HEK293 (cell line): ENCODE results near the gene PIK3R2.
A peak's percentile ranks its signal among the peaks of the same experiment; 100 is the strongest.

ENCODE experiments used
- CTCF ChIA-PET: fragments of 350-600 bp; formaldehyde crosslinking; extraction: SDS; loops from one replicate; lab custom pipeline; 2021; ENCODE audit warnings: antibody characterized with exemption; lab: Yijun Ruan, JAX
- POLR2A ChIA-PET: fragments of 300-600 bp; formaldehyde crosslinking; extraction: SDS; loops from one replicate; lab custom pipeline; 2020; ENCODE audit warnings: antibody characterized with exemption, inconsistent platforms; lab: Yijun Ruan, JAX
- H3K27ac ChIP-seq: fragments of 200-500 bp; sonication (Bioruptor generic); 2 replicates; pipeline ENCODE4 v1.5.1; 2014; ENCODE audit warnings: low read depth, low read length, control low read depth, inconsistent platforms; ENCODE audit errors: extremely low read depth
- H3K36me3 ChIP-seq, 2 experiments: fragments of 200-500 bp in 1 of 2; sonication (Bioruptor generic) in 1 of 2; 1 replicate in 1 of 2; 2 replicates in 1 of 2; pipeline ENCODE4 v1.5.1; 2014 to 2017; ENCODE audit warnings: inconsistent platforms in 2 of 2, low read length in 2 of 2; ENCODE audit not compliant: control insufficient read depth in 2 of 2, insufficient read depth in 1 of 2
- H3K4me1 ChIP-seq: fragments of 200-500 bp; sonication (Bioruptor generic); 2 replicates; pipeline ENCODE4 v1.5.1; 2014; ENCODE audit warnings: mild to moderate bottlenecking, low read length, inconsistent platforms; ENCODE audit not compliant: control insufficient read depth, insufficient read depth
- H3K4me3 ChIP-seq: 2 replicates; pipeline ENCODE4 v1.5.1; 2011; ENCODE audit warnings: low read depth, mild to moderate bottlenecking, control low read depth, low read length, moderate library complexity
- H3K9me3 ChIP-seq: fragments of 200-500 bp; sonication (Bioruptor generic); 2 replicates; pipeline ENCODE4 v1.5.1; 2014; ENCODE audit warnings: low read depth, low read length, inconsistent platforms; ENCODE audit not compliant: control insufficient read depth, insufficient read depth
- EGR2 ChIP-seq: fragments of 450-650 bp; formaldehyde crosslinking; IDR thresholded peaks from 2 replicates; pipeline ENCODE4 v1.5.1; 2016; ENCODE audit warnings: low read depth, missing biosample characterization, missing genetic modification characterization
- FEZF1 ChIP-seq: fragments of 450-650 bp; formaldehyde crosslinking; IDR thresholded peaks from 2 replicates; pipeline ENCODE4 v1.5.1; 2016; ENCODE audit warnings: missing biosample characterization, missing genetic modification characterization
- GLIS2 ChIP-seq: fragments of 450-650 bp; formaldehyde crosslinking; IDR thresholded peaks from 2 replicates; pipeline ENCODE4 v1.5.1; 2016; ENCODE audit warnings: missing biosample characterization, missing genetic modification characterization
- PRDM2 ChIP-seq: fragments of 450-650 bp; formaldehyde crosslinking; IDR thresholded peaks from 2 replicates; pipeline ENCODE4 v1.5.1; 2016; ENCODE audit warnings: missing biosample characterization, missing genetic modification characterization, borderline replicate concordance
- PRDM4 ChIP-seq: fragments of 450-650 bp; formaldehyde crosslinking; IDR thresholded peaks from 2 replicates; pipeline ENCODE4 v1.5.1; 2017; ENCODE audit warnings: missing biosample characterization, missing genetic modification characterization
- REST ChIP-seq: fragments of 450-650 bp; formaldehyde crosslinking; IDR thresholded peaks from 2 replicates; pipeline ENCODE4 v1.5.1; 2016; ENCODE audit warnings: missing biosample characterization, missing genetic modification characterization
- WT1 ChIP-seq: fragments of 450-650 bp; formaldehyde crosslinking; IDR thresholded peaks from 2 replicates; pipeline ENCODE4 v1.5.1; 2016; ENCODE audit warnings: missing biosample characterization, missing genetic modification characterization
- YY2 ChIP-seq: fragments of 450-650 bp; formaldehyde crosslinking; IDR thresholded peaks from 2 replicates; pipeline ENCODE4 v1.5.1; 2016; ENCODE audit warnings: missing biosample characterization, missing genetic modification characterization
- ZBTB11 ChIP-seq: fragments of 450-650 bp; formaldehyde crosslinking; conservative IDR thresholded peaks from 2 replicates; pipeline ENCODE4 v1.5.1; 2016; ENCODE audit warnings: low read depth, missing biosample characterization, missing genetic modification characterization
- ZBTB21 ChIP-seq: fragments of 450-650 bp; formaldehyde crosslinking; IDR thresholded peaks from 2 replicates; pipeline ENCODE4 v1.5.1; 2017; ENCODE audit warnings: missing biosample characterization, missing genetic modification characterization
- ZNF133 ChIP-seq: fragments of 450-650 bp; formaldehyde crosslinking; IDR thresholded peaks from 2 replicates; pipeline ENCODE4 v1.5.1; 2016; ENCODE audit warnings: missing biosample characterization, missing genetic modification characterization
- ZNF184 ChIP-seq: fragments of 450-650 bp; IDR thresholded peaks from 2 replicates; pipeline ENCODE4 v1.5.1; 2018; ENCODE audit warnings: missing biosample characterization, mild to moderate bottlenecking, missing genetic modification characterization
- ZNF239 ChIP-seq: fragments of 450-650 bp; formaldehyde crosslinking; IDR thresholded peaks from 2 replicates; pipeline ENCODE4 v1.5.1; 2016; ENCODE audit warnings: missing biosample characterization, missing genetic modification characterization
- ZNF302 ChIP-seq: fragments of 450-650 bp; formaldehyde crosslinking; IDR thresholded peaks from 2 replicates; pipeline ENCODE4 v1.5.1; 2016; ENCODE audit warnings: missing biosample characterization, missing genetic modification characterization, low read depth
- ZNF354C ChIP-seq: fragments of 450-650 bp; formaldehyde crosslinking; IDR thresholded peaks from 2 replicates; pipeline ENCODE4 v1.5.1; 2016; ENCODE audit warnings: missing biosample characterization, missing genetic modification characterization, low read depth, borderline replicate concordance
- ZNF513 ChIP-seq: fragments of 450-650 bp; IDR thresholded peaks from 2 replicates; pipeline ENCODE4 v1.5.1; 2018; ENCODE audit warnings: missing biosample characterization, missing genetic modification characterization
- ZNF530 ChIP-seq: fragments of 450-650 bp; formaldehyde crosslinking; IDR thresholded peaks from 2 replicates; pipeline ENCODE4 v1.5.1; 2016; ENCODE audit warnings: low read depth, missing biosample characterization, missing genetic modification characterization
- ZNF621 ChIP-seq: fragments of 450-650 bp; formaldehyde crosslinking; IDR thresholded peaks from 2 replicates; pipeline ENCODE4 v1.5.1; 2017; ENCODE audit warnings: missing biosample characterization, missing genetic modification characterization
- ZNF626 ChIP-seq: fragments of 450-650 bp; sonication (Bioruptor Pico); formaldehyde crosslinking; IDR thresholded peaks from 2 replicates; pipeline ENCODE4 v1.5.1; 2018; ENCODE audit warnings: missing biosample characterization, missing genetic modification characterization, inconsistent platforms

PIK3R2 gene

GRCh38 chr19:18172331-18173053 is 19.5 kb downstream of the PIK3R2 start (continued):
- no peak for TF ChIP-seq ZBTB11 (tag by site-specific recombination)
- no peak for TF ChIP-seq ZNF626 (tag by site-specific recombination)
- no peak for TF ChIP-seq ZNF354C
- no peak for TF ChIP-seq ZNF513
- no peak for TF ChIP-seq ZNF133 (tag by site-specific recombination)
- TF ChIP-seq ZNF184 (tag by site-specific recombination) = no peak

GRCh38 chr19:18173054-18173571 is 20.1 kb downstream of the PIK3R2 start:
- no peaks in the 10 kb centered on the region for H3K4me1 ChIP-seq
- no peaks in the 10 kb centered on the region for H3K9me3 ChIP-seq
- POLR2A ChIA-PET = interaction anchor here (0.6 kb wide), 2 partner anchors 21 to 43 kb away, joined by 5 read pairs; no protein-coding TSS in a partner anchor
- CTCF ChIA-PET = no interaction called here
- H3K4me3 ChIP-seq = no peak overlapping the region
- peaks cover 0 to 31% of the 10 kb centered on the region in 2 experiments; a peak in 2 of 3 replicates for H3K36me3 ChIP-seq
- H3K27ac ChIP-seq = no peak overlapping the region
- no peak for TF ChIP-seq PRDM2 (tag by site-specific recombination)
- TF ChIP-seq REST (tag by site-specific recombination) = no peak
- no peak for TF ChIP-seq ZNF239 (tag by site-specific recombination)
- TF ChIP-seq ZNF621 (tag by site-specific recombination) = no peak
- TF ChIP-seq ZBTB21 (tag by site-specific recombination) = peak; percentile 74
- no peak for TF ChIP-seq FEZF1 (tag by site-specific recombination)
- TF ChIP-seq WT1 (tag by site-specific recombination) = no peak
- no peak for TF ChIP-seq YY2 (tag by site-specific recombination)
- TF ChIP-seq ZNF530 (tag by site-specific recombination) = no peak
- TF ChIP-seq EGR2 = no peak
- peak; percentile 66 for TF ChIP-seq PRDM4 (tag by site-specific recombination)
- peak; percentile 76; the same call in 1 of the 2 replicates for TF ChIP-seq GLIS2
- no peak for TF ChIP-seq ZNF302
